Tibial artery (tissue), 4 donors: ENCODE measurements around the gene HNRNPUL2.
"Not testable (repeated sequence)": the region's sequence is repeated elsewhere in the genome, so short reads cannot be mapped to it uniquely, and the experiment has no call there.

ENCODE experiments used
- DNase-seq, 2 donors: peaks; one replicate each; pipeline ENCODE4 v3.0.0-alpha.2; 2019
- H3K27ac ChIP-seq, 2 donors: fragments of 200-600 bp; sonication (generic) in 1 of 2; 1 replicate in 1 of 2; 2 replicates in 1 of 2; pipeline ENCODE4 v1.5.1; 2018 to 2019; ENCODE audit warnings: mild to moderate bottlenecking in 1 of 2
- H3K27me3 ChIP-seq, 2 donors: fragments of 200-600 bp; sonication (generic) in 1 of 2; one replicate each; pipeline versions ENCODE4 v1.5.1 to v1.6.0; 2016 to 2019
- H3K36me3 ChIP-seq, 3 donors: fragments of 200-600 bp; sonication (generic) in 2 of 3; one replicate each; pipeline ENCODE4 v1.5.1; 2016 to 2019; ENCODE audit warnings: mild to moderate bottlenecking in 2 of 3
- H3K4me1 ChIP-seq, 4 donors: fragments of 200-600 bp; sonication (generic) in 2 of 4; 1 replicate in 3 of 4; 2 replicates in 1 of 4; pipeline ENCODE4 v1.5.1; 2016 to 2019
- H3K4me3 ChIP-seq, 2 donors: fragments of 200-600 bp; sonication (generic) in 1 of 2; 1 replicate in 1 of 2; 2 replicates in 1 of 2; pipeline ENCODE4 v1.5.1; 2018 to 2019; ENCODE audit warnings: mild to moderate bottlenecking in 2 of 2
- H3K9me3 ChIP-seq, 3 donors: fragments of 200-600 bp; sonication (generic) in 1 of 3; one replicate each; pipeline ENCODE4 v1.5.1; 2016 to 2019
- CTCF ChIP-seq, 2 experiments: fragments of 200-600 bp in 1 of 2; fragments of 450-650 bp in 1 of 2; IDR thresholded peaks; one replicate each; pipeline ENCODE4 v1.5.1; 2017 to 2019; ENCODE audit warnings: antibody characterized with exemption in 2 of 2, mild to moderate bottlenecking in 1 of 2, moderate library complexity in 1 of 2
- intact Hi-C: fragments of 100-400 bp; cut with DNase I; formaldehyde crosslinking; loops from one replicate; pipeline ENCODE4 v1.15.0; 2023; ENCODE audit warnings: low total_unique reads

Gene HNRNPUL2

DNA sequence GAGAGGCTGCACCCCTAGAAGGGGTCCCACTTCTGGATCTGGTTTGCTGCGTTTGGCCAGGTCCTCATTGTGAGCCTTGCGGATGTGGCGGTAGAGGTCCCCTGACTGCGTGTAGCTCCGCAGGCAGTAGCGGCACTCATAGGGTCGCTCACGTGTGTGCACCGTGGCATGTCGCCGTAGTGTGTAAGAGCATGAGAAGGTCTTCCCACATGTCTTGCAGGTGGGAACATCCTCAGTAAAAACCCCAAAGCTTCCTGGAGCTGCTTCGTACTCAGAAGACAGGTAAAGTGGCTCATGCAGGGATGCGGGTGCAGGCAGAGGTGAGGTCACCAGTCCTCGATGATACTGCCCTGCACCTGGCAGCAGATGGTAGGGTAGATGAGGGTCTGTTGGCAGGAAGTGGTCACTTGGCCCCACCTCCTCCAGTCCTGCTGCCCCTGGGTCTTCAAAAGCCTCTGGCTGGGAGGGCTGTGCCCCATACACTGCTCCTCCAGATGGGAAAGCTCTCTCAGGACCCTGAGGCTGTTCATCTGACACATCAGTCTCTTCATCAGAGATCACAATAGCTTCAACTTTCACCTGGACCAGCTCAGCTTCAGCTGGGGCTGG is 25.0 kb upstream of the HNRNPUL2 start:
- Histone ChIP-seq H3K27me3 (no peaks in the 10 kb centered on the region), H3K4me3 (no peak overlapping the region), H3K36me3 (peaks cover 0 to 28% (median 0%) of the 10 kb centered on the region in 3 donors), H3K9me3 (no peaks in the 10 kb centered on the region), H3K4me1 (peaks cover 0 to 25% (median 18%) of the 10 kb centered on the region in 4 donors), H3K27ac (no peak overlapping the region)
- no peak for DNase-seq
- intact Hi-C loops: no loop called here
- TF ChIP-seq CTCF (IDR thresholded peaks at IDR 0.05): no peak

- H3K27ac ChIP-seq, H3K9me3 ChIP-seq, DNase-seq, H3K4me3 ChIP-seq, intact Hi-C loops, H3K27me3 ChIP-seq: not testable (repeated sequence)
- peaks cover 0 to 28% (median 0%) of the 10 kb centered on the region in 3 donors for H3K36me3 ChIP-seq
- peaks cover 0 to 25% (median 18%) of the 10 kb centered on the region in 4 donors for H3K4me1 ChIP-seq
Observed at GRCh38 chr11:62749931-62750330, 22.7 kb upstream of the HNRNPUL2 start.

DNA sequence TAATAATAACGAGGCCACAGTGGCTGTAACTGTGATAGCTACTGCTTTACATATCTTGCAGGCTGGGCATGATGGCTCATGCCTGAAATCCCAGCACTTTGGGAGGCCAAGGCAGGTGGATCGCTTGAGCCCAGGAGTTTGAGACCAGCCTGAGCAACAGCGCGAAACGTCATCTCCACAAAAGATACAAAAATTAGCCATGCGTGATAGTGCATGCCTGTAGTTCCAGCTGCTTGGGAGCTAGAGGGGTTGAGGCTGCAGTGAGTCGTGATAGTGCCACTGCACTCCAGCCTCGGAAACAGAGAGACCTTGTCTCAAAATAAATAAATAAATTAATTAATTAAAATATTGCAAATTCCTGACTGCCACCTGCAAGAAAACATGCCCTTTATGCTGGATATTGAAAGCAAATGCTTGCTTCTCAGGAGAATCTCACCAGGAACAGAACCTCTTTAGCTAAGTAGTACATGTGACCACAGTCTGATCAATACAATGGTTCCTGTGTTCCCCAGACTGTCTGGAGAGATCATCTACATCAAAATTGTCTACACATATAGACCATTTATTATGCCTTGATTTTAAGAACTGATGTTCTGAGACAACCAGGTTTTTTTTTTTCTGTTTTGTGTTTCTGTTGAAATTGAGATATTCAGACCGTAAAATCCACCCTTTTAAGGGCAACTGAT is 20.4 kb upstream of the HNRNPUL2 start:
- peaks cover 0 to 20% (median 0%) of the 10 kb centered on the region in 3 donors for H3K36me3 ChIP-seq
- no peak for TF ChIP-seq CTCF (IDR thresholded peaks at IDR 0.05)
- no peak for DNase-seq
- H3K9me3 ChIP-seq: no peaks in the 10 kb centered on the region
- H3K27ac ChIP-seq: no peak overlapping the region
- H3K27me3 ChIP-seq: no peaks in the 10 kb centered on the region
- intact Hi-C loops: no loop called here
- H3K4me1 ChIP-seq: peaks cover 0 to 13% (median 7%) of the 10 kb centered on the region in 4 donors
- no peak overlapping the region for H3K4me3 ChIP-seq

DNA sequence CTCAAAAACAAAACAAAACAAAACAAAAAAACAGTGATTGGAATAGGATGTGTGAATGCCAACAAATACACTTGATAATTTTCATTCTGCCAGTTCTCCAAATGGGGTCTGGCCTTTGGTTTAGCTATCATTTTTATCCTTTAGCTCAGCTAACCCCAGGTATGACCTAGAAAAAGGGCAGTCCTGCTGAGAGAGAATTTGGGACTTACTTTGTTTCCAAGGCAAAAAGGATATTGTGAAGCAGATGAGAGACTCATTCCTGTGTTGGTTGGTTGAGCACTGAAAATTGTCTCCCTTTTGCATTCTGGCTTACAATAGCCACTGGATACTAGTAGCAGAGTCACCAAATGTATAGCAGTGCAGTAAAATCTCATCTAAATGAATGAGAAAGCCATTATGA is 9.9 kb upstream of the HNRNPUL2 start:
- H3K4me1 ChIP-seq: peaks cover 0 to 2% (median 0%) of the 10 kb centered on the region in 4 donors
- no peak for DNase-seq
- no peak overlapping the region for H3K4me3 ChIP-seq
- H3K36me3 ChIP-seq: peaks cover 47 to 92% (median 63%) of the 10 kb centered on the region in 3 donors
- intact Hi-C loops: no loop called here
- no peaks in the 10 kb centered on the region for H3K9me3 ChIP-seq
- no peaks in the 10 kb centered on the region for H3K27me3 ChIP-seq
- TF ChIP-seq CTCF (IDR thresholded peaks at IDR 0.05): no peak
- no peak overlapping the region for H3K27ac ChIP-seq

- TF ChIP-seq CTCF (IDR thresholded peaks at IDR 0.05): no peak
- DNase-seq: no peak
Observed at GRCh38 chr11:62732830-62733229, 5.6 kb upstream of the HNRNPUL2 start.

GRCh38 chr11:62730076-62730475 is 2.8 kb upstream of the HNRNPUL2 start:
- peak overlapping the region; percentile 85 to 89 for H3K4me3 ChIP-seq
- peaks cover 9 to 40% (median 19%) of the 10 kb centered on the region in 3 donors for H3K36me3 ChIP-seq
- intact Hi-C loops, H3K27me3 ChIP-seq, H3K9me3 ChIP-seq, DNase-seq: not testable (repeated sequence)
- H3K4me1 ChIP-seq: peaks cover 0 to 41% (median 31%) of the 10 kb centered on the region in 4 donors
- peak overlapping the region in 1 of 2 donors; percentile 90 for H3K27ac ChIP-seq

More at GRCh38 chr11:62732830-62733229, 5.6 kb upstream of the HNRNPUL2 start:
- Histone ChIP-seq H3K36me3 (peaks cover 29 to 68% (median 38%) of the 10 kb centered on the region in 3 donors), H3K27me3 (no peaks in the 10 kb centered on the region), H3K27ac (no peak overlapping the region), H3K9me3 (no peaks in the 10 kb centered on the region), H3K4me1 (peaks cover 0 to 29% (median 23%) of the 10 kb centered on the region in 4 donors), H3K4me3 (no peak overlapping the region)
- intact Hi-C loops: no loop called here
